Camera-type eye (tissue), 1 donor: ENCODE measurements around the gene OLFML2B. TPM values are rescaled to one million over a fixed set of nuclear protein-coding genes. Genes with fewer than 3 reads are reported as not detected.

Experiments used
- total RNA-seq: library from RNA; depleted of rRNA; stranded (reverse); fragments of >200 nt; gene quantifications from one replicate; pipeline ENCODE4 v1.2.3, GENCODE V29; 2014

The OLFML2B gene
- 52.4 TPM for total RNA-seq

DNA sequence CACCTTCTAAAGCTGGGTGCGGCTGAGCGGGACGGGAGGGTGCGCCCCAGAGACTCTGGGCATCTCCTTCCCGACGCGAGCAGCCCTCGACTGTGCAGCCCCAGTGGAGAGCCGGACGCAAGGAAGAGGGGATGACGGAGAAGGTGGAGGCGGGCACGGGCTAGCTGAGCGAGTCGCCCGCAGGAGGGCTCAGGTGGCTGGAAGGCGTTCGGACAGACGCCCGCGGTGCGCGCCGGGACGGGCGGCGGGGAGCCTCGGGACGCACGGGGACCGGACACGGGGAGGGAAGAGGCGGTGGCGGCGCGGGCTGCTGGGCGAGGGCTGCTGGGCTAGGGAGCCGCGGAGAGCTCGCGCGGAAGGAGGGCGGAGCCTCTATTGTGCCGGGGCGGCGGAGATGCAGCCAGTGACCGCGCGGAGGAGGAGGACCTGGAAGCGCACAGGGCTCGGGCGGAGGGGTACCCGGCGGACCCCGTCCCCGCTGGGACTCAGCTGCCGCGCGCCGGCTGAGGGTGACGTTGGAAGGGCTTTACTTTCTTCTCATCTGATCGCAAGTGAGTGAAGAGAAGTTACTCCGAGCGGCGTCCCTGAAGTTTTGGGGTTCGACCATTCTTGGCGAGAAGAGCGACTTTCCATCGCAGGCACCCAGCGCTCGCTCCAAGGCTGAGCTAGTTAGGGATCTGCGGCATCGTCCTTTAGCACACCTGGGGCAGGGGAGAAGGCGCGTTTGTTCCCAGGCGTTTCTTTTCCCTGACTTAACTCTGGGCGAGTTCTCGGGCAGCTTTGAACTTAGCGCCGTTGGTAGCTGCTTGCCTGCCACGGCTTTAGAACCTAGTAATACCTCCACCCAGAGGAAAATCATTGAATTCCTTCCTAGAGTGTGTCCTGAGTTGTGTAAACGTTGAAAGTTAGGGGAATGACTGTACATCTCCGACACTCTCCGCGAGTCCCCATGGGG is at the start of gene OLFML2B:
OLFML2B (minus strand) TSS at position 323 of the 955 bp plus-strand sequence. CDS start 439 bp downstream, outside the sequence.

DNA sequence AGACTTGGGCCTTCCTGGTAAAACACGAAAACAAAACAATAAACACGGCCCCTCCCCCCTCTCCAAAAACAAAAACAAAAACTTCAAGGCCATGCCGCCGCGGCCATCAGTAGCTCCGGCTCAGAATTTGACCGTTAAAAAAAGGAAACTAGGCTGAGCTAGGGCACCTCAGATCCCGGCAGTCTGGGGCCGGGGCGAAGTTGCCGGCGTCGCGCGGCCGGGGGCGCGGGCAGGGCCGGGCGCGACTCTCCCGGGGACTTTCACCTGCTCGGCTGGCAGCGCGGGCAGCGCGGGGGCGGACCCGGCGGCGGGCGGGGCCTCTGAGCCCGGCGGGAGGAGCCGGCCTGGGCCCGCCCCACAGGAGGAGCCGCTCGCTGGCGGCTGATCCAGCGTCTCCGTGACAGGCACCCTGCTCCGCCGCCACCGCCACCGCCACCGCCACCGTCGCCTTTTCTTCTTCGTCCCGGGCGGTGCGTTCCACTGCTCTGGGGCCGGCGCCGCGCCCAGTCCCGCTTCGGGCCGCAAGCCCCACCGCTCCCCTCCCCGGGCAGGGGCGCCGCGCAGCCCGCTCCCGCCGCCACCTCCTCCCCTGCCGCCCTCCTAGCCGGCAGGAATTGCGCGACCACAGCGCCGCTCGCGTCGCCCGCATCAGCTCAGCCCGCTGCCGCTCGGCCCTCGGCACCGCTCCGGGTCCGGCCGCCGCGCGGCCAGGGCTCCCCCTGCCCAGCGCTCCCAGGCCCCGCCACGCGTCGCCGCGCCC is 45.8 kb upstream of the OLFML2B start, which contains the start of gene NOS1AP:
NOS1AP (plus strand) TSS at position 358 of the 760 bp plus-strand sequence. CDS start 487 bp downstream, outside the sequence.

Other genes with a start within 250 kb of the OLFML2B start
- 7.9 TPM for gene NOS1AP, start 45.8 kb upstream of the OLFML2B start, total RNA-seq